Measurements from ENCODE around the gene ZNF865.

- TF ChIP-seq CTCF (IDR thresholded peaks at IDR 0.05; ENCODE audit: low read length) (no peak), EZH2 (optimal IDR thresholded peaks at IDR 0.05; ENCODE audit: low read depth, low read length) (no peak), EZH2phosphoT487 (IDR thresholded peaks at IDR 0.05; ENCODE audit: low read length) (no peak)
These were observed 61.0 kb downstream of the ZNF865 start for GRCh38 chr19:55666343-55667005.
